Thyroid gland (tissue), 4 donors: ENCODE measurements around the gene SDR42E2. TPM values are rescaled to one million over a fixed set of nuclear protein-coding genes. Genes with fewer than 3 reads are reported as not detected.

Source experiments
- DNase-seq, 2 donors: peaks; one replicate each; pipeline ENCODE4 v3.0.0-alpha.2; 2019
- H3K27ac ChIP-seq, 3 donors: fragments of 200-600 bp; sonication (generic); 1 replicate in 2 of 3; 2 replicates in 1 of 3; pipeline ENCODE4 v1.5.1; 2016 to 2019; ENCODE audit warnings: mild to moderate bottlenecking in 1 of 3, moderate library complexity in 1 of 3
- H3K27me3 ChIP-seq: fragments of 200-600 bp; sonication (generic); one replicate; pipeline ENCODE4 v1.5.1; 2019
- H3K36me3 ChIP-seq, 2 donors: fragments of 200-600 bp; sonication (generic); one replicate each; pipeline ENCODE4 v1.5.1; 2016 to 2019
- H3K4me1 ChIP-seq, 2 donors: fragments of 200-600 bp; sonication (generic); one replicate each; pipeline ENCODE4 v1.5.1; 2017 to 2019
- H3K4me3 ChIP-seq, 3 donors: fragments of 200-600 bp; sonication (generic); replicated peaks in 1 of 3; 1 replicate in 2 of 3; 2 replicates in 1 of 3; pipeline ENCODE4 v1.5.1; 2016; ENCODE audit warnings: mild to moderate bottlenecking in 1 of 3
- H3K9me3 ChIP-seq: fragments of 200-600 bp; sonication (generic); one replicate; pipeline ENCODE4 v1.5.1; 2017
- CTCF ChIP-seq, 6 experiments: fragments of 200-600 bp in 3 of 6; fragments of 450-650 bp in 3 of 6; sonication (generic) in 3 of 6; IDR thresholded peaks; one replicate each; pipeline ENCODE4 v1.5.1; 2016 to 2019; ENCODE audit warnings: antibody characterized with exemption in 6 of 6, mild to moderate bottlenecking in 2 of 6, inconsistent platforms in 1 of 6, moderate library complexity in 1 of 6
- POLR2A ChIP-seq, 2 donors: fragments of 450-650 bp; IDR thresholded peaks; one replicate each; pipeline ENCODE4 v1.6.1; 2017; ENCODE audit warnings: antibody characterized with exemption in 2 of 2, mild to moderate bottlenecking in 2 of 2, moderate library complexity in 1 of 2
- WGBS, 2 donors: methylation state at CpG; one replicate each; pipeline ENCODE4 v1.1.5; 2017; 5-methylcytosine and 5-hydroxymethylcytosine counted together
- intact Hi-C: fragments of 100-400 bp; cut with DNase I; formaldehyde crosslinking; loops from one replicate; pipeline ENCODE4 v1.15.1; 2023
- total RNA-seq, 4 donors: library from RNA; depleted of rRNA; stranded (reverse); fragments of >200 nt; gene quantifications; one replicate each; pipeline ENCODE4 v1.2.3, GENCODE V29; 2016

The SDR42E2 gene
- total RNA-seq, 4 donors from 2014 or later, result not detected

DNA sequence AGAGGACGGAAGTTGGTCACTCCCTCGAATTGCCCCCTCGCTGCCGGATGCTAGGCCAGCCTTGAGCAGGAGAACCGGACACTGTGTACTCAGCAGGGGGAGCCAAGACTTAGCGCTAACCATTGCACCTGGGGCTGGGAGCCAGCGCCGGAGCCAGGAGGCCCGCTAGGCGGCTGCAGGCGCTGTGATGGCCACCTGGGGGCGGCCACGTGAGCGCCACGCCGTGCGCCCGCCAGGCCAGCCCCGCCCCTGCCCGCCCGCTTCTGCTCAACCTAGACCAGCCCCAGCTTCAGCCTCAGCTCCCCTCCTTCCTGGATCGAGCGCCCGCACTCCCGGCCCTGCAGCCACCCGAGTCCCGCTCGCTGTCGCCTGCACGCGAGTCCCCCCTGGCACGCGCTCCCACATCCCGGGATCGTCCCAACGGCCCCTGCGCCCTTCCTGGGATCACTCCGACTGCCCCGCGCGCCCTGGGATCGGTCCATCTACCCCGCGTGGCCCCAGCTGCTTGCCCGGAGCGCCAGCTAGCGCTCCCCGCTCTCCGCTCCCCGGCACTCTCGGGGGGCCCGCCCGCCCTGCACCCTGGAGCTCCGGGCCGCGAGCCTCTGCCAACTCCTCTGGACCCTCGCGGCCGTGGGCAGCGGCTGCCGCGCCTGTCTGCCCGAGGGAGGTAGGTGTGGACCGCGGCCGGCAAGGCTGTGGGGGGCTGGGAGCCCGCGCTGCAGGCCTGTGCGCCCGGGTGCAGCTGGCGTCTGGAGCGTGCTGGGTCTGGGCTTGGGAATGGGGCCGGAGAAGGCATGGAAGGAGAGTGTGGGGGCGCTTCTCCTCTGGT lies 43.9 kb downstream of the SDR42E2 start, which contains the start of gene EEF2K:
Gene EEF2K, plus strand, starts transcription at position 266 of the 829 bp plus-strand sequence. CDS start 19,452 bp downstream, outside the sequence.
- intact Hi-C loops, result loop anchor here (5.0 kb wide), 1 partner anchor 91 kb away; the partner anchor contains the start of gene POLR3E
- H3K4me1 ChIP-seq, result peaks cover 11 to 44% of the 10 kb centered on the region in 2 donors

DNA sequence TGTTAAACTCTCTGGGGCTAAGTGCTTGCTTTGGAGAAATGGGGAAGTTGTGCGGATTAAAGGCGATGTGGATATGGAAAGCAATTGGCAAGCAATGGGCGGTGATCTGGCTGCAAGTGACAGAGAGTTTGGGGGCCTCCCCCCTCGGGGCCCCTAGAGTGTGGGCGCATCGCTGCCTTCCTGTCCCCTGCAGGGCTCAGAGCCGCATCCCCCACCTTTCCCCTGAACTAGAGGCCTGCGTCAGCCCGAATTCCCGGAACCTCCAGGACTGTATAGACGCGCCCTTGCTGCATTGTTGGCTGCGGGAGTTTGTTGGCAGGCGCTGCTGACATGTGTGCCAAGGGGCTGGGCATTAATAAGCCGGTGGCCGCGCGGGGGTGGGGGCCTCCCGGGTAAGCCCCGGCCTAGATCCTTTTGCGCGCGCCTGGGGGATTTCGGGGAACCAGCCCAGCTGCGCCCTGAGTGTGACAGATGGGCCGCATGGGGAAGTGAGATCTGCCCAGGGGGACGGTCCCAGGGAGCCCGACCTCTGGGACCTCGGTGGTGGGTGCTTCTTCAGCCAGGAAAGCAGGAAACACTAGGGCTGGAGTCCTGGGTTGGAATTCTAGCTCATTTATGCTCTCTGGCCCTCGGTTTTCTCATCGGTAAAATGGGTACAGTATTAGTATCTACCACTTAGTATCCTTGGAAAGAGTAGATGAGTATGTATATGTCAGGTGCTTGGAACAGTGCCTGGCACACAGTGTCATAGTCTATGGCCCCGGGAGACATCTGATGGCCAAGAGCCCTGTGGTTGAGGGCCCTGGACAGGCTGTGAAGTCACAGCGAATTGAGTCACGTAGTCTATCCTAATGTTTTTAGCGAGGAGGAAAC lies 44.8 kb downstream of the SDR42E2 start:
- no peaks in the 10 kb centered on the region for H3K9me3 ChIP-seq
- H3K4me1 ChIP-seq, result peaks cover 11 to 46% of the 10 kb centered on the region in 2 donors
- H3K36me3 ChIP-seq, result no peaks in the 10 kb centered on the region
- TF ChIP-seq POLR2A (IDR thresholded peaks at IDR 0.05), result no peak
- TF ChIP-seq CTCF (IDR thresholded peaks at IDR 0.05), result no peak
- H3K4me3 ChIP-seq, result peak overlapping the region; percentile 42 to 82 (median 81)
- DNase-seq, result peak; percentile 76 to 82
- peak overlapping the region; percentile 64 to 89 (median 76) for H3K27ac ChIP-seq
- no peaks in the 10 kb centered on the region for H3K27me3 ChIP-seq
- 12 to 32% methylated on average over 10 to 27 of the region's 35 CpGs for WGBS, 2 donors
- intact Hi-C loops, result loop anchor here (5.0 kb wide), 1 partner anchor 90 kb away; the partner anchor contains the start of gene POLR3E

More for the DNA sequence above, 43.9 kb downstream of the SDR42E2 start, which contains the start of gene EEF2K:
- TF ChIP-seq POLR2A (IDR thresholded peaks at IDR 0.05) (peak in 1 of 2 donors; percentile 61), CTCF (IDR thresholded peaks at IDR 0.05) (peak; percentile 59 to 94 (median 78))
- 0 to 2% methylated on average over 9 to 25 of the region's 74 CpGs for WGBS, 2 donors
- Histone ChIP-seq H3K4me3 (peak within 1 kb of the TSS; percentile 42 to 82 (median 81)), H3K27ac (peak within 1 kb of the TSS; percentile 64 to 89 (median 88)), H3K27me3 (no peaks in the 10 kb centered on the region), H3K36me3 (no peaks in the 10 kb centered on the region), H3K9me3 (no peaks in the 10 kb centered on the region)
- DNase-seq, result peak; percentile 94 to 95

- 53 to 66% methylated on average over 10 of the region's 10 CpGs for WGBS, 2 donors
- peak overlapping the region in 1 of 3 donors; percentile 81 for H3K4me3 ChIP-seq
- intact Hi-C loops, result loop anchor here (5.0 kb wide), 1 partner anchor 89 kb away; the partner anchor contains the start of gene POLR3E
- H3K27me3 ChIP-seq, result no peaks in the 10 kb centered on the region
- DNase-seq, result no peak
- H3K27ac ChIP-seq, result peak overlapping the region in 1 of 3 donors; percentile 64
- H3K36me3 ChIP-seq, result no peaks in the 10 kb centered on the region
- no peaks in the 10 kb centered on the region for H3K9me3 ChIP-seq
- TF ChIP-seq POLR2A (IDR thresholded peaks at IDR 0.05), result no peak
- TF ChIP-seq CTCF (IDR thresholded peaks at IDR 0.05), result no peak
- H3K4me1 ChIP-seq, result peaks cover 11 to 46% of the 10 kb centered on the region in 2 donors
These were observed 45.5 kb downstream of the SDR42E2 start for GRCh38 chr16:22207715-22208360.

DNA sequence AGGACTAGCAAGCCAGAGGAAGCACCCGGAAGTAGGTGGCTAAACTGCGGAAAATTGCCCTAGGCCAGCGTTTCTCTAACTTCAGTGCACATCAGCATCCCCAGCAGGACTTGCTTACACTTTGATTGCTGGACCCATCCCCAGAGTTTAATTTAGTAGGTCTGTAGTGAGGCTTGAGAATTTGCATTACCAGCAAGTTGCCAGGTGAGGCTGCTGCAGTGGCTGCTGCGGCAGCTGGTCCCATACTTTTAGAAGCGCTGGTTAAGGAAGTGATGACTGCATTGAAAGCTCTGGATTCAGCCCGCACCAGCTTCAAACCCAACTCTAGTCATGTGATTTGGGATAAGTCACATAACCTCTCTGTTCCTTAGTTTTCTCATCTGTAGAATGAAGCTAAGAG lies 48.0 kb downstream of the SDR42E2 start:
- Histone ChIP-seq H3K27me3 (no peaks in the 10 kb centered on the region), H3K4me1 (peaks cover 11 to 43% of the 10 kb centered on the region in 2 donors), H3K4me3 (no peak overlapping the region), H3K36me3 (no peaks in the 10 kb centered on the region), H3K27ac (no peak overlapping the region), H3K9me3 (no peaks in the 10 kb centered on the region)
- TF ChIP-seq CTCF (IDR thresholded peaks at IDR 0.05) (no peak), POLR2A (IDR thresholded peaks at IDR 0.05) (no peak)
- intact Hi-C loops, result no loop called here
- no peak for DNase-seq
- 94 to 98% methylated on average over 6 of the region's 6 CpGs for WGBS, 2 donors
